HUES64 (cell line): ENCODE measurements around the gene AKR1B1.

Source experiments
- H3K27ac ChIP-seq: 2 replicates; pipeline ENCODE4 v1.7.0; 2013; ENCODE audit warnings: low read depth, low read length, inconsistent platforms
- H3K27me3 ChIP-seq: 2 replicates; pipeline ENCODE4 v1.6.1; 2013; ENCODE audit warnings: mild to moderate bottlenecking, low read length; ENCODE audit not compliant: insufficient read depth
- H3K36me3 ChIP-seq: 2 replicates; pipeline ENCODE4 v1.6.1; 2013; ENCODE audit warnings: mild to moderate bottlenecking, low read length; ENCODE audit not compliant: insufficient read depth
- H3K4me1 ChIP-seq: 2 replicates; pipeline ENCODE4 v1.6.1; 2013; ENCODE audit warnings: mild to moderate bottlenecking, low read length, moderate library complexity; ENCODE audit not compliant: insufficient read depth
- H3K4me3 ChIP-seq: 2 replicates; pipeline ENCODE4 v1.5.1; 2013; ENCODE audit warnings: mild to moderate bottlenecking, low read length, moderate library complexity
- H3K9ac ChIP-seq: 2 replicates; pipeline ENCODE4 v1.6.1; 2013; ENCODE audit warnings: mild to moderate bottlenecking, low read depth, low read length
- H3K9me3 ChIP-seq: 2 replicates; pipeline ENCODE4 v1.6.1; 2013; ENCODE audit warnings: low read depth, low read length; ENCODE audit not compliant: insufficient read depth
- WGBS: fragments of 150-250, 120-280 bp; methylation state at CpG from one replicate; pipeline ENCODE4 v1.1.7; 2013; ENCODE audit warnings: missing lambda C conversion rate; 5-methylcytosine and 5-hydroxymethylcytosine counted together

The AKR1B1 gene

GRCh38 chr7:134470864-134471263 lies 12.0 kb upstream of the AKR1B1 start:
- 95% methylated on average over 4 of the region's 4 CpGs for WGBS

DNA sequence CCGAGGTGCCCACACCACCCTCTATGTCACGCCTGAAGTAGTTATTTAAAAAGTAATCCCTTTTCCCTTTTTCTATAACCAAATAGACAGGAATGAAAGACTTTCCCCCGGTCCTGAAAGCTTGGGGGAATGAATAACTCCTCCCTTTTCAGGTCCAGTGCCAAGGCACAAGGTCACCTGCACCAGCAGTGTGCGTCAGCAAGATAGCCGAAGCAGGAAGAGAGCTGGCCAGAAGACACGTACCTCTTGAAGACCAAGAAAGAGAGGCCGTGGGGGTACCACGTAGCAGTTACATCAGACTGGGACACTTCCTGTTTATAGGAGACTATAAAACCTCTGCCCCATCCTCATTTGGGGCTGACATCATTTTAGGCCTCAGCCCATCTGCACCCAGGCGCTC lies 10.7 kb upstream of the AKR1B1 start:
- no peaks in the 10 kb centered on the region for H3K27me3 ChIP-seq
- H3K9ac ChIP-seq, result no peak overlapping the region
- H3K27ac ChIP-seq, result no peak overlapping the region
- 0 out of 2 replicates have a peak, but pooled peaks cover 4% of the 10 kb centered on the region for H3K4me1 ChIP-seq
- no peaks in the 10 kb centered on the region for H3K36me3 ChIP-seq
- H3K4me3 ChIP-seq, result no peak overlapping the region
- WGBS, result 95% methylated on average over 9 of the region's 9 CpGs
- no peaks in the 10 kb centered on the region for H3K9me3 ChIP-seq

More at GRCh38 chr7:134470864-134471263, 12.0 kb upstream of the AKR1B1 start:
- no peaks in the 10 kb centered on the region for H3K36me3 ChIP-seq
- H3K9me3 ChIP-seq, result no peaks in the 10 kb centered on the region
- no peaks in the 10 kb centered on the region for H3K27me3 ChIP-seq
- H3K4me3 ChIP-seq, result no peak overlapping the region
- no peak overlapping the region for H3K27ac ChIP-seq
- no peak overlapping the region for H3K9ac ChIP-seq
- 0 out of 2 replicates have a peak, but pooled peaks cover 4% of the 10 kb centered on the region for H3K4me1 ChIP-seq

DNA sequence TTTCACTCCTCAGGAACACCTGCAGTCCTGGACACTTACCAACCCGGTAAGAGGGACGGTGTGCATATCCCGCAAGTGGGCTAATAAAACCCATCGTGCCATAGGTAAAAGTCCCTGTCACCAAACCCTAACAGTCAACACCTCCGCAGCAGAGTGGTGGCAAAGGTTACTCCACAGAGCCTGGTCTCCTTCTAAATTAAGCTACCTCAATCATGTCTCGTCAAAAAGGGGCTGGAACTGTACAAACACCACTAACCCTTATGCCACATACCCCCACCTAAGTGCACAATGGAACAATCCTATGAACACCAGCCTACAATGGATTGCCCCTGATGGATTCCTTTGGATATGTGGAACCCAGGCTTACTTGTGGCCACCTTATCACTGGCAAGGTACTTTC lies 9.6 kb upstream of the AKR1B1 start:
- no peak overlapping the region for H3K9ac ChIP-seq
- no peaks in the 10 kb centered on the region for H3K27me3 ChIP-seq
- WGBS, result 94% methylated on average over 6 of the region's 6 CpGs
- no peaks in the 10 kb centered on the region for H3K36me3 ChIP-seq
- H3K9me3 ChIP-seq, result no peaks in the 10 kb centered on the region
- H3K27ac ChIP-seq, result no peak overlapping the region
- H3K4me1 ChIP-seq, result no peaks in the 10 kb centered on the region
- H3K4me3 ChIP-seq, result no peak overlapping the region

DNA sequence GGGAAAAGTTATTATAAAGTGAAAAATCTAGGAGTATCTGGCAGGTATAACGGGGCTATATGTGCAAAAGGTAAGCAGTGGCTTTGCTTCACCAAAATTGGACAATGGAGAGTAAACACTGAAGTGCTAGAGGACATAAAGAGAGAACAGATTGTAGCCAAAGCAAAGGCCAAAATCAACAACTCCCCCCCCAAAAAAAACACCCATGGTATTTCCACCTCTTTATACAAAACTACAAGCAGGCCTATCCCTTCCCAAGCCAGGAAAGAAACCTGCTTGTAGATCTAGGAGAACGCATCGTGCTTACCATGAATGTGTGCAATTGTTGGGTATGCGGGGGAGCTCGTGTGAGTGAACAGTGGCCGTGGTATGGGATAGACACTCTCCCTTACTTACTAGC lies 9.2 kb upstream of the AKR1B1 start:
- Histone ChIP-seq H3K27me3 (no peaks in the 10 kb centered on the region), H3K9me3 (no peaks in the 10 kb centered on the region), H3K27ac (no peak overlapping the region), H3K4me3 (no peak overlapping the region), H3K36me3 (no peaks in the 10 kb centered on the region), H3K4me1 (no peaks in the 10 kb centered on the region), H3K9ac (no peak overlapping the region)
- 91% methylated on average over 6 of the region's 6 CpGs for WGBS

- H3K4me1 ChIP-seq, result no peaks in the 10 kb centered on the region
- H3K27me3 ChIP-seq, result no peaks in the 10 kb centered on the region
- whole genome bisulfite sequencing, result 94% methylated on average over 4 of the region's 6 CpGs
- no peaks in the 10 kb centered on the region for H3K36me3 ChIP-seq
- H3K9me3 ChIP-seq, result no peaks in the 10 kb centered on the region
- H3K4me3 ChIP-seq, result no peak overlapping the region
- H3K9ac ChIP-seq, result no peak overlapping the region
- H3K27ac ChIP-seq, result no peak overlapping the region
Observed at GRCh38 chr7:134465491-134465890, 6.6 kb upstream of the AKR1B1 start.

DNA sequence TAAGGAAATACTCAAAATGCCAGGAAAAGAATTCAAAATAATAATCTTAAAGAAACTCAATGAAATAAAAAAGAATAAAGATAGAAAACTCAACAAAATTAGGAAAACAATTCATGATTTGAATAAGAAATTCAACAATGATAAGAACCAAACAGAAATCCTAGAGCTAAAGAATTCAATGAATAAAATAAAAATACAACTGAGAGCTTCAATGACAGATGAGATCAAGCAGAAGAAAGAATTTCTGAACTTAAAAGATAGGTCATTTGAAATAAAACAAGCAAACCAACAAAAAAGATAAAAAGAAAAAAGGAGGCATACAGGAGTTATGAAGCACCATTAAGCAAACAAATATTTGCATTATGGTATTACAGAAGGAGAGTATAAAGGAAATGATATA lies 5.6 kb upstream of the AKR1B1 start:
- Histone ChIP-seq H3K9ac (no peak overlapping the region), H3K9me3 (no peaks in the 10 kb centered on the region), H3K27me3 (peaks cover 9% of the 10 kb centered on the region; the same call in 1 of the 2 replicates), H3K36me3 (no peaks in the 10 kb centered on the region), H3K27ac (no peak overlapping the region), H3K4me1 (no peaks in the 10 kb centered on the region; the same call in 1 of the 2 replicates), H3K4me3 (no peak overlapping the region)

GRCh38 chr7:134463751-134464150 lies 4.9 kb upstream of the AKR1B1 start:
- Histone ChIP-seq H3K27ac (no peak overlapping the region), H3K9me3 (no peaks in the 10 kb centered on the region), H3K9ac (no peak overlapping the region), H3K36me3 (no peaks in the 10 kb centered on the region), H3K4me3 (no peak overlapping the region), H3K4me1 (no peaks in the 10 kb centered on the region; the same call in 1 of the 2 replicates), H3K27me3 (peaks cover 13% of the 10 kb centered on the region; the same call in 1 of the 2 replicates)
- 93% methylated on average over 2 of the region's 2 CpGs for WGBS

DNA sequence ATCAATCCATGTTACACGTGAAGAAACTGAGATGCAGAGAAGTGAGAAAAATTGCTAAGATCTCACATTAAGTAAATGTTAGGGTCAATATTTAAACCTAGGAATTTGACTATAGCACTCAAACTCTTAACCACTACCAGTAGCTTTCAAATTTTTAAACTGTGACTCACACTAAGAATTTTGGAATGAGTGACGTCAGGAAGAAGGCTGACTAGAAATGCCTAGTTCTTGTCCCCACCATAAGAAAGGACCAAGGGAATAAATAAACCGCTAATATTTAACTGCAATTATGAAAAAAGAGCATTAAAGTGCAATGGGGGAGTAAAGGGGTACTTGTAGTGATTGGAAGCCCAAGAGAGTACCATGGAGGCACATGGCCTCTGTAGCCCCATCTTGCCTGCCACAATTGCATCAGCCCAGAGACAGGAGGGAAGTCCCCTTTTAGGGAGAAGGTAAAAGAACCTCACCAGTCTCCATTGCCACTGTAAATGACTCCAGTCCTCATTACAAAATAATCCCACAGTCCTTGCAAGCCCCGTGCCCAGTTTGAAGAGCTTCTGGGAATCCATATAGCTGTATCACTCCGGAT lies 3.5 kb upstream of the AKR1B1 start:
- H3K27me3 ChIP-seq, result peaks cover 13% of the 10 kb centered on the region; the same call in 1 of the 2 replicates
- H3K9ac ChIP-seq, result no peak overlapping the region
- H3K9me3 ChIP-seq, result no peaks in the 10 kb centered on the region
- no peak overlapping the region for H3K27ac ChIP-seq
- H3K36me3 ChIP-seq, result peaks cover under 1% of the 10 kb centered on the region
- 84% methylated on average over 3 of the region's 5 CpGs for WGBS
- H3K4me3 ChIP-seq, result no peak overlapping the region
- peaks cover 6% of the 10 kb centered on the region for H3K4me1 ChIP-seq

DNA sequence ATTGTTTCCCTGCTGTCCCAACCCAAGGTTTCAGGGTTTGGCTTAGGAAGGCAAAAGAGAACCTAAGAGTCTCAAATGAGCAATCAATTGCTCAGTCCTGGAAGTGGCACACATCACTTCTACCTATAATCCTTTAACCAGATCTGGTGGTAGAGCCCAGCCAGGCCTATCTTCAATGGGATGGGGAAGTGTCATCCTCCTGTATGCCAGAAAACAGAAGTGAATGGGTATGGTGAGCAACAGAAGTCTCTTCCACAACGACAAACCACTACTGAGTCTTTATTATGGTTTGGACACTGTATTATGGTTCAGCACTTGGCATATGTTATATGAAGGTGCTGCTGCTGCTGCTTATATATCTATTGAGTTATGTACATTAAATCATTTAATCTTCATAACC lies 3.0 kb upstream of the AKR1B1 start:
- Histone ChIP-seq H3K4me3 (no peak overlapping the region), H3K9ac (no peak overlapping the region), H3K27ac (no peak overlapping the region), H3K27me3 (peaks cover 13% of the 10 kb centered on the region; the same call in 1 of the 2 replicates), H3K9me3 (no peaks in the 10 kb centered on the region), H3K4me1 (peaks cover 8% of the 10 kb centered on the region), H3K36me3 (peaks cover 6% of the 10 kb centered on the region)
- 100% methylated on average over 1 of the region's 1 CpG for WGBS

DNA sequence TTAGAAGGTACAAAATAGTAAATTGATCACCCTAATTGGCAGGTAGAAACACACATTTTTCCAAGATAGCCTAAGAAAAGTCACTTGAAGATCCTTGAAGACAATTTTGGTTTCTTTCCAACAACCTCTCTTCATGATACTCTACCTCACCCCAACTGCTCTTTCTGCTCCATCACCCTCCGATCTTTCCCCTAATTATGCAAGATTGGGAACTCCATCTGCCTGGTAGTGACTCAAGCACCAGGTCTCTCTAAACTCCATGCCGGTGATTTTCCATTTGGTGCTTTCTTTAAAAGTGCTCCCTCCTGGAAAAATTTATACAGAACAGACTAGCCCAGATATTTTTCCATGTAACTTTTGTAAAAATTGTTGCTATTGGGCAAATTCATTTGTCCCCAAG lies 1.1 kb upstream of the AKR1B1 start:
- Histone ChIP-seq H3K27me3 (peaks cover 13% of the 10 kb centered on the region; the same call in 1 of the 2 replicates), H3K9me3 (no peaks in the 10 kb centered on the region), H3K4me1 (peaks cover 8% of the 10 kb centered on the region), H3K9ac (no peak overlapping the region), H3K27ac (no peak overlapping the region), H3K36me3 (peaks cover 12% of the 10 kb centered on the region), H3K4me3 (no peak overlapping the region)
- 96% methylated on average over 2 of the region's 2 CpGs for WGBS

DNA sequence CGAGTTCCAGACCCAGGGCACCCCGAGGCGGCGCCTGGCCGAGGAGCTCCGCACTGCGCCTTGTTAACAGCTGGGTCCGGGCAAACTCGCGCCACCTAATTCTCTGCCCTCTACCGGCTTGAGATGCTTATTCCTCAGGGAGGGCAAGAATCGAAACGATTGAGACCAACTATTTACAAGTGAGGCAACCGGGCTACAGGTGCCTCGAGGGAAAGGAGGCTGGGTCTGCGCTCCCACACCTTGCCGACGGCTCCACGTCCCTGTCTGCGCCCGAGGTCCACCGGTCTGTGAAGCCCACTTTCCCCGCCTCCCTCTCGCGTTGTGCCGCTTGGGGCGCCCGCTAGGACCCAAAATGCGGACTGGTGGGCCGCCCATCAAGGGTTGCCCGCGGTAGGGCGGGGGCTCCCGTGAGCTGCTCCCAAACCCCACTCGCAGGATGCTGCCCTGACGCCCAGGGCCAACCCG lies 527 bp downstream of the AKR1B1 start:
- Histone ChIP-seq H3K9ac (peak overlapping the region; percentile 71), H3K27ac (peak overlapping the region; percentile 48; the same call in 1 of the 2 replicates), H3K4me3 (peak overlapping the region; percentile 96), H3K9me3 (no peaks in the 10 kb centered on the region), H3K27me3 (peaks cover 13% of the 10 kb centered on the region; the same call in 1 of the 2 replicates), H3K36me3 (peaks cover 12% of the 10 kb centered on the region), H3K4me1 (peaks cover 8% of the 10 kb centered on the region)
- under 1% methylated on average over 37 of the region's 37 CpGs for WGBS
